H1 (cell line): Measurements from ENCODE around the gene LY6G5C. TPM values are rescaled to one million over a fixed set of nuclear protein-coding genes. Genes with fewer than 3 reads are reported as not detected.

Experiments used
- JUND ChIP-seq: IDR thresholded peaks from 2 replicates; pipeline ENCODE4 v1.6.1; 2011; ENCODE audit warnings: mild to moderate bottlenecking, improper control_type of control experiment, low read length
- KDM4A ChIP-seq: IDR thresholded peaks from one replicate; pipeline ENCODE4 v1.7.1; 2012; ENCODE audit warnings: low read depth, mild to moderate bottlenecking, moderate library complexity, low read length, inconsistent platforms; ENCODE audit not compliant: severe bottlenecking
- POLR2AphosphoS5 ChIP-seq: IDR thresholded peaks from 2 replicates; pipeline ENCODE4 v1.6.1; 2011; ENCODE audit warnings: low read depth, low read length
- RNF2 ChIP-seq: fragments of 200-900, 300-1000 bp; sonication (generic); IDR thresholded peaks from 2 replicates; pipeline ENCODE4 v1.7.1; 2016; ENCODE audit warnings: borderline replicate concordance, low read depth, mild to moderate bottlenecking, antibody characterized with exemption, low read length; ENCODE audit not compliant: poor library complexity, severe bottlenecking; ENCODE audit errors: missing control alignments
- ZNF274 ChIP-seq: IDR thresholded peaks from 2 replicates; pipeline ENCODE4 v1.7.0; 2012; ENCODE audit warnings: low read length, borderline replicate concordance; ENCODE audit errors: extremely low read depth
- polyA plus RNA-seq, 7 experiments: library from polyadenylated mRNA; depleted of rRNA in 3 of 7; stranded (reverse) in 5 of 7; unstranded in 2 of 7; fragments of >200 nt in 5 of 7; fragments of 200-250 nt in 2 of 7; gene quantifications; 1 replicate in 5 of 7; 2 replicates in 1 of 7; 4 replicates in 1 of 7; pipeline versions ENCODE4 v1.2.1 to v1.2.3, GENCODE V29; 2011 to 2013; ENCODE audit warnings: missing spikeins in 2 of 7, mixed read lengths in 2 of 7
- total RNA-seq: library from RNA; stranded (reverse); fragmentation: NEBNext Ultra II Directional; extraction: Animal tissue kit (Norgen Biotek cat#: 25700); gene quantifications from 2 replicates; pipeline ENCODE4 v1.2.1, GENCODE V29; 2021

LY6G5C gene
- total and polyA plus RNA-seq, 2 of the 8 experiments (the other 6 are each of a cell fraction or from before 2014, with no cell fraction given): 1.1 to 1.8 TPM

GRCh38 chr6:31639449-31639861 lies 41.4 kb downstream of the LY6G5C start (continued):
- TF ChIP-seq ZNF274 (no peak), POLR2AphosphoS5 (no peak), KDM4A (no peak), JUND (no peak), RNF2 (no peak)
